Activated CD8-positive, alpha-beta memory T cell treated with anti-CD3 and anti-CD28 coated beads, Interleukin-2, amount 50 U/mL, for 24 hours (primary cell): Measurements from ENCODE around the gene ANK2.

Source experiments
- DNase-seq: peaks from one replicate; pipeline ENCODE4 v3.0.0-alpha.2; 2020; ENCODE audit errors: extremely low read depth

Gene ANK2

DNA sequence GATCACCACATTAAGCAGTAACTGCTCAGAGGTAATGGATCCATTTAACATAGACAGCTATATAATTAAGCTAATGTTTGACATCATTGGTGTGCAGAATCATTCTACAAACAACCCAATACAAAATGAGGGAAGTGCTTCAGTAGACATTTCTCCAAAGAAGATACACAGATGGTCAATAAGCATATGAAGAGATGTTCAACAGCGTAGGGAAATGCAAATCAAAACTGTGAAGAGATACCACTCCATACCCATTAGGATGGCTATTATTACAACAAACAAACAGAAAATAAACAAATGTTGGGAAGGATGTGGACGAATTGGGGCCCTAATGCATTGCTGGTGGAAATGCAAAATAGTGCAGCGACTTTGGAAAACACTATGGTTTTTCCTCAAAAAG is 294.6 kb downstream of the ANK2 start:
- no peak for DNase-seq

- DNase-seq = no peak
These were observed 297.8 kb downstream of the ANK2 start for GRCh38 chr4:113347245-113347644.

DNA sequence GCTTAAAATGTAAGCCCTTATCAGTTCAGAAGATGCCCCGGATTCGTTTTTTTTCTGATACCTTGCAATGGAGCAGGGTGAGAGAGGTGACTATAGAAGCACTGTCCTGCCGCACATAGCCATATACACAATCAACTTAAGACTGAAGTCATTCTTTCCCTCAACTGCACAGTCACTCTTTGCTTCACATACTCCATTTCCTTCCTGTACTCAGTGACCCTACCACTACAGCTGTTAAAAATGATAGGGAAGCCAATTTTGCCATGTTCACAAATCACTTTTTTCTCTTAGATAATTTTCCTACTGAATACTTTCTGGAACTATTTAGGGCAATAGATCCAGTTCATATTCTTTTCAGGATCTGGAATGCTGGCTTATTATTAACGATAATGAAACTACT is 300.0 kb downstream of the ANK2 start:
- DNase-seq = no peak

- DNase-seq = no peak
These were observed 301.1 kb downstream of the ANK2 start for GRCh38 chr4:113350576-113350975.

GRCh38 chr4:113355550-113356371 is 306.3 kb downstream of the ANK2 start:
- DNase-seq = peak; percentile 51

DNA sequence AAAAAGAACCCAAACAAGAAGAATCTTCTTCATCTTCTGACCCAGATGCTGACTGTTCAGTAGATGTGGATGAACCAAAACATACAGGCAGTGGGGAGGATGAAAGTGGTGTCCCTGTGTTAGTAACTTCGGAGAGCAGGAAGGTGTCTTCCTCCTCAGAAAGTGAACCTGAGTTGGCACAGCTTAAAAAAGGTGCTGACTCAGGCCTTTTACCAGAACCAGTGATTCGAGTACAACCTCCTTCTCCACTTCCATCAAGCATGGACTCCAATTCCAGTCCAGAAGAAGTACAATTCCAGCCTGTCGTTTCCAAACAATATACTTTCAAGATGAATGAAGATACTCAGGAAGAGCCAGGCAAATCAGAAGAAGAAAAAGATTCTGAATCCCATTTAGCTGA is 307.0 kb downstream of the ANK2 start:
- no peak for DNase-seq

DNA sequence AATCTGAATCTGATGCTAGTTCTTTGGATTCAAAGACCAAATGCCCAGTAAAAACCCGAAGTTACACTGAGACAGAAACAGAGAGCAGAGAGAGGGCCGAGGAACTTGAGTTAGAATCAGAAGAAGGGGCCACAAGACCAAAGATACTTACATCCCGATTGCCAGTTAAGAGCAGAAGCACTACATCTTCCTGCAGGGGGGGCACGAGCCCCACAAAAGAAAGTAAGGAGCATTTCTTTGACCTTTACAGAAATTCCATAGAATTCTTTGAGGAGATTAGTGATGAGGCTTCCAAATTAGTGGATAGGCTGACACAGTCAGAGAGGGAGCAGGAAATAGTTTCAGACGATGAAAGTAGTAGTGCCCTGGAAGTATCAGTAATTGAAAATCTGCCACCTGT is 309.3 kb downstream of the ANK2 start:
- no peak for DNase-seq

DNA sequence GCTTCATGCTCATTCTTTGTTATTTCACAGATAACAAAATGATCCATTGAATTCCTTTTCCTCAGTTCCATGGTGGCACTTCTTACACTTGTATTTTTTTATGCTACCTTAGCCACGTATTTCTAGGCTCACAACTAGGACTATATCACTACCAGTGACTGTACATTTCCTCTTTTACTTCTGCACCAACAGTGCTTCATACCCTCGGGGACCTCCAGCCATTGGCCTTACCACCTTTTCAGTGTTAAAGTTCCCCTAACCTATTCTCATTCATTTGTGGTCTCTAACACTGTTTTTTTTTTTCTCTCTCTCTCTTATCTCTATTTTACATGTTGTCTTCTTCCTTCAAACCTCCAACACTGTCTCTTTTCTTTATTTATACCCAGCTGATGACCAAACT is 315.9 kb downstream of the ANK2 start:
- DNase-seq = no peak

DNA sequence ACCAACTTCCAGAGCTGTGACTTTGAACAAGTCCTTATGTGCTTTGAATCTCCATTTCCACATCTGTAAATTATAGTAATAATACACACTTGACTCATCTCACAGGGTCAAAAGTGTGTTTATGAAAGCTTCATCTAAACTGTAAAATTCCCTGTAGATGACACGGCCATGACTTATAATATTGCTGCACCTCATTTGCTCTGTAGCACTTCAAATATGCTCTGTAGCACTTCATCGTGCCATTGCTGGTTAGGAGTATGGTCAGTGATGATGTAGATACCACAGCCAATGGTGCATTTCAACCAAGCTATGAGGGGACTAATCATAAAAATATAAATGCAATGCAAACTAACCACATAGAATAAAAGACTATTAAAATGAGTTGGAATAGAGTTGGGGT is 318.6 kb downstream of the ANK2 start:
- DNase-seq = no peak

DNA sequence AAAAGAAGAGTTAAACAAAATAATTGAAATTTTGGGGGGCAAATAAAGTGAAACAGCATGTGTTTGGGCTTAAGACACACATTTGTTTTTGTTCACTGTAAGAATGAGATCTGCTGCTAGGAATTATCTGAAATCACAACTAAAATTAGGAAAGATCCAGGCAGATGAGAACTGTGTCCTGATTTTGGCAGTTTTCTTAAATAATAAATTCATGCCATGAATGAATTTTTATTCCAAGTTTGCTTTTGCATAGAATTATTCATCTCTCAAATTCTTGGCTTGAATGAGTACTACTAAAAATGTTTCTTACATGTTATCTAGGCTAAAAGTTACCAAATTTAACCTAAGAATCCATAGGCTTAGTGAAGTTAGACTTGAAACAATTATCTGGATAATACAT is 321.7 kb downstream of the ANK2 start:
- no peak for DNase-seq

GRCh38 chr4:113375964-113376666 is 326.7 kb downstream of the ANK2 start:
- DNase-seq = no peak

DNA sequence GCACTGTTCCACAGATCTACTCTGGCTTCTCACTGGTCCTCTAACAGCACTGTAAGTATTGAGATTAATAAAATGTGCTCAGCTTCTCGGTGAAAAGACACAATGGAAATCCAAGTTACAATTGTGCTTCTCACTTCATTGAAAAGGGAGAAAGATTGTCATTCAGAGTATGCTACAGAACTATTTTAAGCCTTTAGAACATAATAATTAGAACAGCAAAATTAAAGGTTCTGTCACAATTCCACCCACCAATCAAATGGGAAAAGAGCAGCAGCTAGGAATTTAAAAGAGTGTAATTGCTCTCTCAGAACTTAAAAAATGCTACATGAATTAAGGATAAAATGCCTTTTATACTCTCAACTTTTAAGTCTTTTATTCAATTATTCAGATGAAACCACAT is 329.4 kb downstream of the ANK2 start:
- no peak for DNase-seq

DNA sequence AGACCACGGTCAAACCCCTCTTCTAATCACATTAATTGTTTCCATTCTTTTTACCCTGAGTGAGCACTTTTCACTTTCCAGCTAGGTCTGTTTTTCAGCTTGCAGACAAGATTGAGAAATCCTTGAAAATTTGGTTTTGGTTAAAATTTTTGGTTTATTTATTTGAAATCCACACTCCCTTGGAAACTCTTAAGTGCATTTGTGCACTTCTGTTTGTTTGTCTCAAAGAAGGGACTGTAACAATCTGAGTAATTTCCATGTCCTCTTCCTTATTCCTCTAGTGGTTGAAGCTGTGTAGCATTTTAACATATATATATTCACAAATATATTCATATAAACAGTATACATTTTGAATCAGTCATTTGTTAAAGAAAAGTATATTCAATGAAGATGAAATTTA is 333.3 kb downstream of the ANK2 start:
- DNase-seq = no peak

GRCh38 chr4:113383111-113383785 is 333.8 kb downstream of the ANK2 start:
- no peak for DNase-seq

DNA sequence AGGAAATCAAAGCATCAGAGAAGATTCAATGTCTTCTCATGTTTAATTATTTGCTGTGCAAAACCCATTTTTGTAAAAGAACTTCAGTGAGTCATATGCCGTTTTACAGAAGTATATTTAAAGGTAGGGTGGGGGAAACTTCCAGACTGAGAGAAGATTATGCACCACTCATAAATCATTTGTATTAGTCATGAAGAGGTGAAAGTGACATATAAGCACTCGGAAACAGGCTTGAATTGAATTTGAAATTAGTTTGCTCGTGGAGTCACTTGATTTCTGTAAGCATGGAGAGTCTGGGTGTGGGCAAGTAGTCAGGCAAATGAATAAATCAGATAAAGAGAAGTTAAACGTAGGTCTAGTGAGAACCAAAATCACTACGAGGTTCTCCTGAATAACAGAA is 335.1 kb downstream of the ANK2 start:
- DNase-seq = no peak

- no peak for DNase-seq
These were observed 335.9 kb downstream of the ANK2 start for GRCh38 chr4:113385281-113385899.

GRCh38 chr4:113389160-113389559 is 339.7 kb downstream of the ANK2 start:
- no peak for DNase-seq

GRCh38 chr4:113390850-113391249 is 341.4 kb downstream of the ANK2 start:
- DNase-seq = no peak

DNA sequence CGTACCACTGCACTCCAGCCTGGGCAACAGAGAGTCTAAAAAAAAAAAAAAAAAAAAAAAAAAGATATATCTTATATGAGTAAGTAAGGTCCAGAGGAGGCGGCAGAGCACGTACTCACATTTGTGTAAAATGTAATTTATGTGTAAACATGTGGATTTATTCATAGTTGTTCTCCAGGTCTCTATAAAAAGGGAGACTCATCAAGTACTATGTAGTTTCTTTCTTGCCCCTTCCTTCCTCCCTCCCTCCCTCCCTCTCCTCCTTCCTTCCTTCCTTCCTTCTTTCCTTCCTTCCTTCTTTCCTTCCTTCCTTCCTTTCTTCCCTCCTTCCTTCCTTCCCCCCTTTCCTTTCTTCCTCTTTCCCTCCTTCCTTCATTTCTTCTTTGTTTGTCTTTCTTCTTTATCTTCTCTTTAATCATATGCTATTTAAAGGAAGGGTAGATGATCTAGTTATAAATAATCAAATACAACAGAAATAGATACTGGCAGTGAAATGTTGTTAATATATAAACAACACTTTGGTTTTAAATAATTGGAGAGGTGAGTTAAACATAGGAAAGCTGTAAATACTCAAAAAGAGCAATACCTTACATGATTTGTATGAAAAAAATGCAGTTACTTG is 344.8 kb downstream of the ANK2 start:
- DNase-seq = no peak

DNA sequence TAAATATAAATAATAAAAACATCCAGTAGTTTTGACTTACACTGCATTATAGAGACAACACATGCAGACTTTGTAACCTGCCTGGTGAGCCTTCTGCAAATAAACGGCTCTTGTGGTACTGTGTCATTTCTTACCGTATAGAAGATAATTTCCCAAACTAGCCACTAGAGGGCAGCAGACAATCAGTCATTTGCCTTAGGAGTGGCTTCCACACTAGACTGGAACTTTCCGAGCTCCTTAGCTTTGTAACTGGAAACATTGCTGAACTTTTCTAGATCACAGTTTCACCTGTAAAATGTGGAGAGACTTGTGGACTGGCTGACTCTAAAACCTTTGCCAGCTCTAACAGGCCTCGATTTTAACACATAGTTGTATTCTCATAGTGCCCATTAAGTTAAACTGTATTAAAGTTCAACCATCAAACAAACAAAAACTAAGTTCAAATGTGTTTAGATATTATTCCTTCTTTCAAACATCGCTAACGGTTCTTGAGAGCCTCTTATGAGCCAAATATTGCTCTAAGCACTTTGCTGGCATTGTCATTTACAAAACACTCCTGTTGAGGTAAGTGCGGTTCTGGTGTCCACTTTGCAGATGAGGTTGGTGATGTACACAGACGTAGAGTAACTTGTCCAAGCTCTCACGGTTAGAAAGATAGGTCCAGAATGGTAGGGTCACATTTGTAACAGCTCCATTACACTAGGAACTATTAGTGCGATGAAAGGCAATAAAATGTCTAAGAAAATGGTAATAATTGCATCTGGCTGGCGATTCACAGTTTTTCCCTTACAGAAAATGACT is 345.5 kb downstream of the ANK2 start:
- peak; percentile 17 for DNase-seq

DNA sequence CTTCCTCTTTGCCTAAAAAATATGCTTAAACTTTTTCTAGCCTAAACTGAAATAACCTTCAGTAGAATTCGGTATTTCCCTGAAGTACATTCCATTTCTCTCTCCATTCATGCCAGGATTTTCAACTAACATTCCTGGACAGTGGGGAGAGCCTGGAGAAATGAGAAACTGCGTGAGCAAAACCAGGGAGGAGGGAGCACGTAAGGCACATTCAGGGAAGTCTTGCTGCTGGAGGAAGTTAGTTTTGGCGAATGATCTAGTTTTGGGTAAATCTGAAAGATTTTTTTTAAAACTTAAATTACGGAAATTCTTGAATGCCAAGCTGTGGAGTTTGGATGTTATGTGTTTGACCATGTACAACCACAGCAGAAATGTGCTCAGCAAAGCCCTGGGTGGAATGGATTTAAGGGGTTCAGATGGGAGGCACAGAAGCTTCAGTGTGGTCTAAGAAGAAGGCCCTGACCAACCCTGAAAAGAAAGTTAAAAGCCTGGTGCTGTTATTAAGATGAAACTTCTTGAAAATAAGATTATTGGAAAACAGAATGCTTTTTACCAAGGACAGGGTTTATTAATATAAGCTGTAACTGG is 347.8 kb downstream of the ANK2 start:
- no peak for DNase-seq
